Keratinocyte (primary cell): Measurements from ENCODE around the gene PRRC1. TPM values are rescaled to one million over a fixed set of nuclear protein-coding genes. Genes with fewer than 3 reads are reported as not detected.

Experiments used
- DNase-seq: peaks from one replicate; pipeline ENCODE4 v3.0.0-alpha.2; 2011; ENCODE audit warnings: low read depth, missing footprints, low spot score
- FAIRE-seq: peaks from 2 replicates; lab custom pipeline; 2011; peaks lifted over from hg19 to GRCh38; lab: Jason Lieb, UNC
- H2AFZ ChIP-seq: 2 replicates; pipeline ENCODE4 v1.6.0; 2012; ENCODE audit warnings: low read length, control low read depth, inconsistent platforms; ENCODE audit not compliant: control insufficient read depth
- H3K27ac ChIP-seq: 2 replicates; pipeline ENCODE4 v1.5.1; 2011; ENCODE audit warnings: low read length; ENCODE audit not compliant: control insufficient read depth, insufficient read depth
- H3K27me3 ChIP-seq: 3 replicates; pipeline ENCODE4 v1.6.0; 2011; ENCODE audit warnings: low read length; ENCODE audit not compliant: control insufficient read depth, insufficient read depth; ENCODE audit errors: extremely low read depth
- H3K36me3 ChIP-seq, 2 experiments: 2 replicates in 1 of 2; 3 replicates in 1 of 2; pipeline ENCODE4 v1.5.1; 2011; ENCODE audit warnings: low read length in 2 of 2, mild to moderate bottlenecking in 1 of 2; ENCODE audit not compliant: control insufficient read depth in 2 of 2, insufficient read depth in 2 of 2; ENCODE audit errors: extremely low read depth in 1 of 2
- H3K4me1 ChIP-seq: 3 replicates; pipeline ENCODE4 v1.5.1; 2011; ENCODE audit warnings: low read length; ENCODE audit not compliant: control insufficient read depth, insufficient read depth; ENCODE audit errors: extremely low read depth
- H3K4me2 ChIP-seq: 3 replicates; pipeline ENCODE4 v1.6.0; 2011; ENCODE audit warnings: low read depth, low read length; ENCODE audit not compliant: control insufficient read depth, insufficient read depth; ENCODE audit errors: extremely low read depth
- H3K4me3 ChIP-seq, 3 experiments: fragments of 200-600 bp in 1 of 3; sonication (generic) in 1 of 3; 2 replicates in 2 of 3; 3 replicates in 1 of 3; pipeline ENCODE4 v1.5.1; 2011 to 2016; ENCODE audit warnings: low read length in 3 of 3, mild to moderate bottlenecking in 3 of 3, control low read depth in 2 of 3, inconsistent platforms in 1 of 3, low read depth in 1 of 3, mixed read lengths in 1 of 3, mixed run types in 1 of 3, moderate library complexity in 1 of 3; ENCODE audit not compliant: control insufficient read depth in 2 of 3, insufficient read depth in 2 of 3; ENCODE audit errors: extremely low read depth in 1 of 3
- H3K79me2 ChIP-seq: 2 replicates; pipeline ENCODE4 v1.6.0; 2012; ENCODE audit warnings: low read length; ENCODE audit not compliant: control insufficient read depth, insufficient read depth
- H3K9ac ChIP-seq: 3 replicates; pipeline ENCODE4 v1.6.0; 2011; ENCODE audit warnings: low read length; ENCODE audit not compliant: control insufficient read depth, insufficient read depth; ENCODE audit errors: extremely low read depth
- H3K9me1 ChIP-seq: 3 replicates; pipeline ENCODE4 v1.6.0; 2011; ENCODE audit warnings: low read length; ENCODE audit not compliant: control insufficient read depth, insufficient read depth; ENCODE audit errors: extremely low read depth
- H3K9me3 ChIP-seq: 2 replicates; pipeline ENCODE4 v1.5.1; 2012; ENCODE audit warnings: low read depth, low read length; ENCODE audit not compliant: control insufficient read depth
- H4K20me1 ChIP-seq: 3 replicates; pipeline ENCODE4 v1.6.0; 2011; ENCODE audit warnings: low read length; ENCODE audit not compliant: control insufficient read depth, insufficient read depth; ENCODE audit errors: extremely low read depth
- EZH2 ChIP-seq: IDR thresholded peaks from one replicate; pipeline ENCODE4 v1.6.1; 2012; ENCODE audit warnings: inconsistent platforms, mild to moderate bottlenecking, low read length, moderate library complexity
- dilution Hi-C: fragments of 300-500 bp; cut with MboI; formaldehyde crosslinking; loops from one replicate; pipeline ENCODE4 v1.7.0; 2020; ENCODE audit warnings: low sequenced_read_pairs; ENCODE audit not compliant: extremely low pct_ligation_motif_present
- polyA plus RNA-seq, 5 experiments: library from polyadenylated mRNA; depleted of rRNA in 3 of 5; stranded (reverse) in 3 of 5; stranded (forward) in 1 of 5; unstranded in 1 of 5; fragments of >200 nt; gene quantifications; 1 replicate in 1 of 5; 2 replicates in 3 of 5; 3 replicates in 1 of 5; pipeline versions ENCODE4 v1.2.1 to v1.2.3, GENCODE V29; 2011 to 2012; ENCODE audit warnings: missing spikeins in 2 of 5, low read depth in 1 of 5, low replicate concordance in 1 of 5
- TF ChIP-seq, protein P1 (sequence below), 3 experiments: IDR thresholded peaks in 1 of 3; conservative IDR thresholded peaks in 1 of 3; optimal IDR thresholded peaks in 1 of 3; 2 replicates in 2 of 3; 3 replicates in 1 of 3; pipeline versions ENCODE3 to v1.5.1; 2011; ENCODE audit warnings: low read length in 3 of 3, mild to moderate bottlenecking in 3 of 3, moderate library complexity in 2 of 3, control low read depth in 1 of 3, inconsistent platforms in 1 of 3; ENCODE audit not compliant: insufficient read depth in 2 of 3; ENCODE audit errors: extremely low read depth in 1 of 3

The PRRC1 gene
- polyA plus RNA-seq, 1 donor (not counting 4 experiments of a cell fraction or from before 2014, with no cell fraction given) = 48.6 TPM

DNA sequence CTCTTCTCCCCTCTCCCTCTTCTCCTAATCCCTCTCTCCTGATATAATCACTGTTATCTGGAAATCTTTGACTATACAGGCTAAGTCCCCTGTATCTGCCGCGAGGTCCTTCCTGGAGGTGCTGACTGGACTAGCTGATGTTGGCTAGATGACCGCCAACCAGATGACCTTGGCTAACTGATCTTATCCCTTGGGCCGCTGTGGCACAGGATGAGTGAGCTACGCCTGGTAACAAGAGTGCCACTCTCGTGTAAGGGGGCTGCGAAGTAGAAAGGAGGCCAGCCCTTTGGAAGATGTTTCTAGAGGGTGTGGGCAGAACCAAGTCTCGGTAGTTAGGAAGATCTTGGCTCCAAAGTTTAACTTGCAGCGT lies 345 bp upstream of the PRRC1 start:
- H3K4me3 ChIP-seq = peak overlapping the region in 2 of 3 experiments; percentile 79 to 100
- peak overlapping the region; percentile 79 for H3K4me2 ChIP-seq
- no peak for TF ChIP-seq EZH2
- TF ChIP-seq, protein P1, sequence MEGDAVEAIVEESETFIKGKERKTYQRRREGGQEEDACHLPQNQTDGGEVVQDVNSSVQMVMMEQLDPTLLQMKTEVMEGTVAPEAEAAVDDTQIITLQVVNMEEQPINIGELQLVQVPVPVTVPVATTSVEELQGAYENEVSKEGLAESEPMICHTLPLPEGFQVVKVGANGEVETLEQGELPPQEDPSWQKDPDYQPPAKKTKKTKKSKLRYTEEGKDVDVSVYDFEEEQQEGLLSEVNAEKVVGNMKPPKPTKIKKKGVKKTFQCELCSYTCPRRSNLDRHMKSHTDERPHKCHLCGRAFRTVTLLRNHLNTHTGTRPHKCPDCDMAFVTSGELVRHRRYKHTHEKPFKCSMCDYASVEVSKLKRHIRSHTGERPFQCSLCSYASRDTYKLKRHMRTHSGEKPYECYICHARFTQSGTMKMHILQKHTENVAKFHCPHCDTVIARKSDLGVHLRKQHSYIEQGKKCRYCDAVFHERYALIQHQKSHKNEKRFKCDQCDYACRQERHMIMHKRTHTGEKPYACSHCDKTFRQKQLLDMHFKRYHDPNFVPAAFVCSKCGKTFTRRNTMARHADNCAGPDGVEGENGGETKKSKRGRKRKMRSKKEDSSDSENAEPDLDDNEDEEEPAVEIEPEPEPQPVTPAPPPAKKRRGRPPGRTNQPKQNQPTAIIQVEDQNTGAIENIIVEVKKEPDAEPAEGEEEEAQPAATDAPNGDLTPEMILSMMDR (optimal IDR thresholded peaks at IDR 0.05 in 1 of 3, IDR thresholded peaks at IDR 0.05 in 1 of 3, conservative IDR thresholded peaks at IDR 0.05 in 1 of 3; ENCODE audit: extremely low read depth in 1 of 3, insufficient read depth in 2 of 3, low read length in 3 of 3) = no peak
- peaks cover 0 to 9% of the 10 kb centered on the region in 2 experiments for H3K36me3 ChIP-seq
- H3K9me3 ChIP-seq = peaks cover 3% of the 10 kb centered on the region
- dilution Hi-C loops = no loop called here
- H2AFZ ChIP-seq = peak overlapping the region; percentile 94
- FAIRE-seq = no peak
- no peak for DNase-seq
- H3K9me1 ChIP-seq = no peaks in the 10 kb centered on the region
- peak overlapping the region; percentile 63 for H3K9ac ChIP-seq
- no peak overlapping the region for H3K27ac ChIP-seq
- peaks cover 10% of the 10 kb centered on the region for H3K4me1 ChIP-seq
- peaks cover 46% of the 10 kb centered on the region for H3K79me2 ChIP-seq
- no peaks in the 10 kb centered on the region for H4K20me1 ChIP-seq
- no peaks in the 10 kb centered on the region for H3K27me3 ChIP-seq

- TF ChIP-seq, protein P1 (optimal IDR thresholded peaks at IDR 0.05 in 1 of 3, IDR thresholded peaks at IDR 0.05 in 1 of 3, conservative IDR thresholded peaks at IDR 0.05 in 1 of 3; ENCODE audit: extremely low read depth in 1 of 3, insufficient read depth in 2 of 3, low read length in 3 of 3) = no peak
- no peak for TF ChIP-seq EZH2
- H3K36me3 ChIP-seq = peaks cover 0 to 9% of the 10 kb centered on the region in 2 experiments
- no peak for FAIRE-seq
- H3K79me2 ChIP-seq = peaks cover 54% of the 10 kb centered on the region
- H3K27ac ChIP-seq = peak overlapping the region; percentile 89
- H3K4me3 ChIP-seq = peak overlapping the region; percentile 96 to 100 (median 97)
- no peaks in the 10 kb centered on the region for H3K9me1 ChIP-seq
- H3K4me1 ChIP-seq = peaks cover 10% of the 10 kb centered on the region
- H2AFZ ChIP-seq = peak overlapping the region; percentile 98
- no peak for DNase-seq
- peak overlapping the region; percentile 90 for H3K4me2 ChIP-seq
- H3K9me3 ChIP-seq = peaks cover 3% of the 10 kb centered on the region
- no peaks in the 10 kb centered on the region for H3K27me3 ChIP-seq
- dilution Hi-C loops = no loop called here
- H4K20me1 ChIP-seq = no peaks in the 10 kb centered on the region
- H3K9ac ChIP-seq = peak overlapping the region; percentile 97
Measured at GRCh38 chr5:127518319-127518621, 830 bp downstream of the PRRC1 start.
